RPMI8226 (cell line): ENCODE data around the gene CREB1.
A peak's percentile ranks its signal among the peaks of the same experiment; 100 is the strongest.

Experiments
- DNase-seq: peaks from one replicate; pipeline ENCODE4 v3.0.0-alpha.2; 2015

CREB1 gene

GRCh38 chr2:207504513-207505170 is 25.1 kb upstream of the CREB1 start:
- DNase-seq: peak; percentile 18

GRCh38 chr2:207505171-207505570 is 24.6 kb upstream of the CREB1 start:
- no peak for DNase-seq

DNA sequence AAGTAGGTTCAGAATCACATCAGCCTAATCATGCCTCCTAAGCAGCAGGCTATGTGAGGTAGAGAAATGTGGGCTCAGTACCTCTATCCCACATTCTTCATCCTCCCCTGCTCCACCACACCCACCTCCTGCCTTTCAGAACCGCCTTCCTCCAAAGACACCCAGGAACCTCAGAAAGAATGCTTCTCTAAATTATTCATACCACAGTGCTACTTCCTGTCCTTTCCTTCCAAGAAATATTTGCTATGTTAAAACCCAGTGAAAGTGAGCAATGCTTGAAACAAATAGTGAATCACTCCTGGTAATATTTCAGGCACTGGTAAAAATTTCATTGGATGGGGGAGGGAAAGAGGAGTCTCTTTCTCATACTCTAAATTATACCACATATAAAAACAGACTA is 24.0 kb upstream of the CREB1 start:
- DNase-seq: no peak

GRCh38 chr2:207506426-207506825 is 23.3 kb upstream of the CREB1 start:
- no peak for DNase-seq

DNA sequence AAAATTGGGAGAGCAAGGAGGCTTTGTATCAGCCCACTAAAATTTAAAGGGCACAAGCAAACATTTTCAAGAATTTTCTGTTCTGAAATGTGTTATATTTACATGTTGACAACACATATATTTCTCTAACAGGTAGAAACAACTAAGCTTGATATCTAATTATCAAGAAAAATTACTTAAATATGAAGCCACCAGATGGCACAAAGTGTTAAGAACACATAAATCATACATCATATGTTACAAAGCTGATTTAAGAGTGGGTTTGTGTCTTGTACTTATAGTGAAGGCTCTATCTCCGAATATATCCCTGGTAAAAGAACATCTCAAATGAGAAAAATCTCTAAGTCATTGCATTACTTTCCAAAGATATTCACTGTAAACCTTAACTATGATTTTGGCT is 19.6 kb upstream of the CREB1 start:
- no peak for DNase-seq

DNA sequence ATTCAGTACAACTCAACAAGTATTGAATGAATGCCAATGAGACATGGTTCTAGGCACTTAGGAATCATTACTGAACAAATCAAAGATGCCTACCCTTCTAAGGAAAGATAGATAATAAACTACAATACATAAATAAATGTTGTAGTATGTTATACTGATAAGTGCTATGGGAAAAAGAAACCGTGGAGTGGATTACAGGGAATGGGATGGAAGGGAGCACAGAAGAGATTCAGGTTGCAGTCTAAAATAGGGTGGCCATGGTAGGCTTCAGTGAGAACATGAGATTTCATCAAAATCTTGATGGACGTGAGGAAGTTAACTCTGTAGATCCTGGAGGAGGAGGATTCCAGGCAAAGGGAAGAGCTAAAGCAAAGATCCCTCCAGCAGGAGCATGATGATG is 17.9 kb upstream of the CREB1 start:
- DNase-seq: no peak

- DNase-seq: no peak
Measured at GRCh38 chr2:207512356-207512755, 17.4 kb upstream of the CREB1 start.

DNA sequence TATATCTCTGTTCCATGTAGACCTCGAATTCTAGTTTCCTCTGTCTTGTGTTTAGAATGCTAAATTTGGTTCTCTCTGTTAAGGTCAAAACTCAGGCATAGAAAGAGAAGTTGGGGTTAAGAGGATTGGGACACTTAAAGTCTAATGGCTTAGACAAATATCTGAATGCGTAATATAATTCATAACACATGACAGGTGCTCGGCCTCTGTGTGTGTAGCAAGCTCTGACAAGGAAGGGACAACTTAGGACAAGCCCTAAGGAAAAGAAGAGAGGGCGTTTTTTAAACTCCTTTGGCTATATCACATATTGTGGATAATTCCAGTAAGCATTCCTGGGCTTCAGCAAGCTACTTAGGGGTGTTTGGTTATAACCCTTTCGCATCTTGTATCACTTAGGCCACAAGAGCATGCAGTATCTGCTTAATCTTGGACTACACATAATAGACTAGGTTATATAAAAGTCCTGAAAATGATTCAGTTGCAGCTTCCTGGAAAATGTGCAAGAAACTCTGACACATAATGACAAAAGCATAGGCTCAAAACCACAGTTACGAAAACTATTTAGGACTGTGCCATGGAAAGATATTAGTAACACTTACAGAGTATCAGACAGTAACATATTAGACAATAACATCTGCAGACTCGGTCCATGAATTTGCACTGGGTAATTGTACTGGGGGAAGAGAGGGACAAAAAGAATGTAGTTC is 16.1 kb upstream of the CREB1 start:
- no peak for DNase-seq

DNA sequence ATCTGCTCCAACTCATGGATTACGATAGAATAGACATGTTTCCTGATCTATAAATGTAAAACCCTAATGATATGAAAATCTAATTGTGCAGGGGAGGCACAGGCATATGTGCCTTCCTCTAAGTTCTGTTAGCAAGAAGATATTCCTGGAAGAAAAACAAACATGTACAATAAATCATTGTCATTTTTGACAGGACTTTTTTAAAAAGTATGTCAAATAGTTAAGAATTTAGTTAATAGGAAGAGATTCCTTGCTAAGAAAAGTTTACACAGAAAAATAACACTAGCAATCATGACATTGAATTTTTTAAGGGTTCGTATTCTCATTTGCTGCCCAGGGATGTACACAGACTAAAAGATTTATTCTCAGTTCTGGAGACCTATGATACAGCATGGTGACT is 15.3 kb upstream of the CREB1 start:
- no peak for DNase-seq

DNA sequence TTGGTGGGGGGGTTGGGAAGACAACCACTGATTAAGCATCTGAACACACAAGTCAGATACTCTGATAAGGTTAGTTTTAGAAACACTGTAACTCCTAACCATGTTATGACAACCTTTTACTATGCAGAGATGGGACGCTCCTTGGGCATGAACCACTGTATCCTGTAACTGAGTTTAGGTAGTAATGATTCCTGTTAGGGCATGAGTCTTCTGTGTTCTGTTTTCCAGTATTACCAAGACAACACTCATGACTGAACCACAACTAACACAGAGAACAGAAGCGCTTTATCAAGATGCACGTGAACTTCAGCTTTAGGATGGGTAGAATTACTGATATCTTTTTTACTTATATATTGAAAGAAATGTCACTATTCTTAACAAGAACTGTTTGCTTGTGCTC is 14.1 kb upstream of the CREB1 start:
- DNase-seq: no peak

GRCh38 chr2:207516206-207516605 is 13.6 kb upstream of the CREB1 start:
- no peak for DNase-seq

GRCh38 chr2:207523005-207523404 is 6.8 kb upstream of the CREB1 start:
- no peak for DNase-seq

- DNase-seq: no peak
Measured at GRCh38 chr2:207525296-207525695, 4.5 kb upstream of the CREB1 start.

GRCh38 chr2:207528980-207529329 is 807 bp upstream of the CREB1 start:
- DNase-seq: peak; percentile 38

DNA sequence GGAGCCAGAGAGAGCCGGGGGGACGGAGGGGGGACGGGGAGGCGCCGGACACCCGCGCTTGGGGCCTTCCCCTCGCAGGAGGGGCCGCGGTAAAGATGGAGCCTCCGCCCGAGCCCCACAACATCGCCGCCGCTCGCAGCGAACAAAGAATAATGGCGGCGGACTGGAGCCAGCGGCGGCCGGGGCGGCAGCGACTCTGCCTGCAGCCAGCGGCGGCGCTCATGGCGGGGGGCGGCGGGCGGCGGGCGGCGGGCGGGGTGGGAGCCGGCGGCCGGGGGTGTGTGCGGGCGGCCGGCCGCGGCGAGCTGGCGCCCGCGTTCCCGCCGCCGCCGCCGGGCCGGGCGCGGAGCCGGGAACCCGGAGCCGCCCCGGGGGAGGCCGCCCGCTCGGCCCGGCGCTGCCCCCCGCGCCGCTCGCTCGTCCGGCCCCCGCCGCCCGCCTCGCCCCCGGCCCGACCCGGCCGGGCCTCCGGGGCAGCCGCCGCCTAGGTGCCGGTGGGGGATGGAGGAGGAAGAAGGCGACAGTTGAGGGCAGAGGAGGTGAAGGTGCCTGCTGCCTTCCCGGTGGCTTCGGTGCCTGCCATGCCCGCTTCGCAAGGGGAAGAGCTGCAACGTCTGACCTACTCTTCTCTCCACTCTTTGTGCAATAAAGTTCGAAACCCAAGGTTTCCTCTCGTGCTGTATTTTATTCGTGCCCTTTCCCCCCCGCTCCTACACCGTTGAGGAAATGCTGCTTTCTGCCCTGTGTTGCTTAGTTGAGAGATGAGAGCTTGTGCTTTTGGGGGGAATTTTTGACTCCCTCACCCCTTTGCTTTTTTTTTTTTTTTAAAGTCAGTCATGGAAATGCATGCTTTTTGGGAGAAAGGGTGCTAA is 634 bp downstream of the CREB1 start:
- peak; percentile 63 for DNase-seq

DNA sequence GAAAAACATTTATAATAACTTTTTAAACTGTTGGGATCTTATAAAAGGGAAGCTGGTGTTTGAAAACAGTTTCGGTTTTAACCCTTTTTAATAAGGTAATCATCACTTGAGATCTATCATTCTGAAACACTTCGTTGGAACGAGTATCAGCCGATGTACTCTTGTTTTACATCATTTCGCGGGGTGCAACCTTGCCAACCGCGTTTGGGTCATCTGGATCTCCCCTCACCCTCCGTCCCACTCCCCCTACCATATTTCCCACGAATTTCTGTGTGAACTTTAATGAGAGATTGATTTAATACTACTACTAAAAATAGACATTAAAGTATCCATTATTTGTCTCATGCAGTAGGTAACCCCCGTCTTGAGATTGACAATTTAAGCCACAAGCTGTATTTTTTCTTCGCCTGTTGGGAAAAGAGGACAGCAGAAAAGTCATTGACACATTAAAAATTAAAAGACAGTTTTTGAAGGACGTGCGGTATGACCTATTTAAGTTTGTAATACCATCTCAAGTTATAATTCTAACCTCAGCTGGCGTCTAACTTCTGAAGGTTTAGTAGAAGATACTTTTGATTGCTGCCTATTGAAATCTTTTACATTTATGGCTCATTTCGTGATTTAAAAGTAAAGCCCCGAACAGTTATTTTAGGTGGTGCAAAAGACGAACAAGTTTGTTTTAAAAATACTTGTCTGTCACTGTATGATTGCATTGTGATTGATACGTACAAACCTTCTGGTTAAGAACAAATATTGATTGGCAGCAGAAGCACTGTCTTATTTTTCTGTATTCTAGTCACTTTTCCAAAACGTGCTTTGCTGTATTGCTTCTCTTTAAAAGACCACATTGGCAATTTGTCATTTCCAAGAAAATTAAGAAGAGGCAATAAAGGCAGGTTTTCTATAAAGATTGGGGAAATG is 1.5 kb downstream of the CREB1 start:
- peak; percentile 14 for DNase-seq

DNA sequence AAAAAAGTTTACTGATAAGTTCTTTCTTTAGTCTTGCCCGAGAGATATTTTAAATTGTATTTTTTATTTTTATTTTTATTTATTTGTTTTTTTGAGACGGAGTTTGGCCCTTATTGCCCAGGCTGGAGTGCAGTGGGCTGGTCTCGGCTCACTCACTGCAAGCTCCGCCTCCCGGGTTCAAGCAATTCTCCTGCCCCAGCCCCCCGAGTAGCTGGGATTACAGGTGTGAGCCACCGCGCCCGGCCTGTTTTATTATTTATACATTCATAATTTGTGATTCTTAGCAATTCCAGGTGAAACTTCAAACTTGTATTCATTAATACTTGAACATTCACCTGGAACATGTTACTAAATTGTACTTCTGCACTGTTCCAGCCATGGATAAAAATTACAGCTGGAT is 2.9 kb downstream of the CREB1 start:
- no peak for DNase-seq

DNA sequence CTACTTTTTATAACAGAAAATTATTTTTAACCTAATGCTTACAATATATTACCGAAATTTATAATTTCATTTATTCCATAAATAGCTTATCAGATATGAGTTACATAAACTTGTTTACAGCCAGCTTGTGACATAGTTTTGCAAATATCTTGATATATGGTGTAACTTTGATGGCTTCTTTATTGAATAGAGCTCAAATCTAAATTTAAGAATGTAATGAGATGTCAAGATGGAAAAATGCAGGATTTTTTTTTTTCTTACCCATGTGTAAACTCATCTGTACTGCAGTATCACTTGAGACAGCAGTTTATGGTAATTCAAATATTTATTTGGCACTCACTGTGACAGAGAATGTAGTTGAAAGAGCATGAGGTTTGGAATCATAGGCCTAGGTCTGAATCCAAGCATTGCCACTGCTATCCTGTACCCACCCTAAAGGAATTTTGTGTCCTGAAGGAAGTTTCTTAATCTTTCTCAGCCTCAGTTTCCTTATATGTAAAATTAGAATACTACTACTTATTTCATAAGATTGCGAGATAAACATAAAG is 3.8 kb downstream of the CREB1 start:
- no peak for DNase-seq

DNA sequence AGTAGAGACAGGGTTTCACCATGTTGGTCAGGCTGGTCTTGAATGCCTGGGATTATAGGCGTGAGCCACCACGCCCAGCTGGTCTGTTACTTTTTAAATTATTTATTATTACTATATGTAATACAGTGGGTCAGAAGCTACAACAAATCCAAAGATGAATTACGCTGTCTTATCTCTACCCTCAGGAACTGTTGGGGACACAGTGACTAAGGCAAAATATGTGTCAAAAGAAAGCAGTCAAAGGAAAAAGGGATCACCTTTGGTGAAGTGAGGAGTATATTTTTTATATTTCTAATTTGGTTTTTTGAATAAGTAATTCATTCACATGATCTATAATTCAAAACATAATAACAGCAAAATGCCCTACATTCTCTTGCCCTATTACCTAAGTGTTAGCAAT is 4.7 kb downstream of the CREB1 start:
- DNase-seq: no peak

DNA sequence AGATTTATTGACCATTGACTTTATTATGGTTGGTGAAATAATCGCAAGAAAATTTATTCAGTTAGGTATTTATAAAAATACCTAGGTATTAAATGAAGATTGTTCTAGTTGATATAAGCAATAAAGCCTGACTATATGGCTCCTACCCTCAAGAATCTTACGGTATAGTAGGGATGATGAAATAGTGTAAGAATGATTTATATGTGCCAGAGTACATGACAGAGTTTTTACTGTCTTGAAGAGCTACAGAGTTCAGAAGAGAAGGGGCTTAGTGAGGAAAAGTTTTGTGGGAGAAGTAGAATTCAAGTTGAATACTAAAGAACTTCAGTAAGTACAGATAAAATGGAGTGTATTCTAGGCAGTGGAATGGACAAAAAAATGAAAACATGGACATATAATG is 9.7 kb downstream of the CREB1 start:
- DNase-seq: no peak

DNA sequence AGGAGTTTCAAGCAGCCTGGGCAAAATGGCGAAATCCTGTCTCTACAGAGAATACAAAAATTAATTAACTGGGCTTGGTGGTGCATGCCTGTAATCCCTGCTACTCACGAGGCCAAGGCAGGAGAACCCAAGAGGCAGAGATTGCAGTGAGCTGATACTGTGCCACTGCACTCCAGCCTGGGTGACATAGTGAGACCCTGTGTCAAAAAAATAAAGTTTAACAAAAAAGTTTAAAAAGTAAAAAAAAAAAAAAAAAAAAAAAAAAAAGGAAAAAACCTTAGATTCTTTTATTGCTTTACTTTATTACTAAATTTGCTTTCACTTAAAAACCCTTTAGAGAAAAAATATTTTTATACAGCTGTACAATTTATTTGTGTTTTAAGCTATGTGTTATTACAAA is 10.7 kb downstream of the CREB1 start:
- no peak for DNase-seq

GRCh38 chr2:207541933-207542332 is 12.2 kb downstream of the CREB1 start:
- no peak for DNase-seq

DNA sequence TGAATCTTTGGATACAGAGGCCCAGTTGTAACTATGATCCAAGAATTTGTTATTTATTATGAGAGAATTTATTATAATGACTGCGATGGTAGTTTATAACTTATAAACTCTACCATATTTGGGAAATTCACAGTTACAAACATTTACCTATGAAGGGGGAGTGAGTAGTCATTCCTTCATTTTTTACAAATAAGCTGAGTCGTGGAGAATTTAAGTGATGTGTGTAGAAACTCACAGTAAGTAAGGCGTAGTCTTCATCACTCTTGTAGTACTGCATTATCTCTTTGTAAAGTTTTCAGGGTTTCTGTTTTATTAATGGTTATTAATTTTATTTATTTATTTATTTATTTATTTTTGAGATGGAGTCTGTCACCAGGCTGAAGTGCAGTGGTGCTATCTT is 13.5 kb downstream of the CREB1 start:
- DNase-seq: no peak
